Heart right ventricle (tissue), 16 donors: ENCODE results near the gene PPFIA1. TPM values are rescaled to one million over a fixed set of nuclear protein-coding genes. Genes with fewer than 3 reads are reported as not detected.

Source experiments
- ATAC-seq, 8 donors: fragments of 200-7000 bp; cut with Tn5 transposase; one replicate each; pipeline ENCODE4 v1.9.1; 2020; ENCODE audit warnings: mild to moderate bottlenecking in 8 of 8, moderate library complexity in 8 of 8, moderate number of reproducible peaks in 1 of 8
- DNase-seq, 2 donors: peaks; one replicate each; pipeline ENCODE4 v3.0.0-alpha.2; 2020
- H3K27ac ChIP-seq, 10 donors: fragments of 200-600 bp; sonication (generic) in 2 of 10; one replicate each; pipeline versions ENCODE4 v1.5.0 to v1.8.0; 2020 to 2022; ENCODE audit warnings: mild to moderate bottlenecking in 3 of 10
- H3K27me3 ChIP-seq, 7 donors: fragments of 200-600 bp; one replicate each; pipeline ENCODE4 v1.8.0; 2021 to 2022; ENCODE audit warnings: mild to moderate bottlenecking in 2 of 7
- H3K36me3 ChIP-seq, 9 donors: fragments of 200-600 bp; sonication (generic) in 1 of 9; one replicate each; pipeline versions ENCODE4 v1.5.0 to v1.8.0; 2020 to 2022; ENCODE audit warnings: mild to moderate bottlenecking in 2 of 9
- H3K4me1 ChIP-seq, 9 donors: fragments of 200-600 bp; sonication (generic) in 1 of 9; one replicate each; pipeline versions ENCODE4 v1.5.0 to v1.8.0; 2020 to 2022; ENCODE audit warnings: mild to moderate bottlenecking in 4 of 9
- H3K4me3 ChIP-seq, 10 donors: fragments of 200-600 bp; sonication (generic) in 2 of 10; one replicate each; pipeline versions ENCODE4 v1.5.0 to v1.8.0; 2020 to 2022; ENCODE audit warnings: mild to moderate bottlenecking in 7 of 10, moderate library complexity in 2 of 10
- H3K9me3 ChIP-seq, 11 donors: fragments of 200-600 bp in 10 of 11; sonication (generic) in 2 of 11; one replicate each; pipeline versions ENCODE4 v1.5.0 to v1.8.0; 2013 to 2022; ENCODE audit warnings: mild to moderate bottlenecking in 2 of 11, control low read depth in 1 of 11, moderate library complexity in 1 of 11
- CTCF ChIP-seq, 9 donors: fragments of 200-600 bp; sonication (generic) in 2 of 9; IDR thresholded peaks; one replicate each; pipeline versions ENCODE4 v1.5.0 to v1.8.0; 2021 to 2022; ENCODE audit warnings: antibody characterized with exemption in 9 of 9, mild to moderate bottlenecking in 5 of 9, moderate library complexity in 1 of 9
- WGBS, 2 donors: extraction: QIAGEN DNeasy Blood & Tissue Kit; methylation state at CpG; one replicate each; pipeline ENCODE4 v1.1.7; 2013; ENCODE audit warnings: inconsistent platforms in 1 of 2; 5-methylcytosine and 5-hydroxymethylcytosine counted together
- intact Hi-C, 10 donors: fragments of 100-400 bp; cut with DNase I; formaldehyde crosslinking; loops; one replicate each; pipeline versions ENCODE4 v1.11.1 to v1.14.2; 2022
- polyA plus RNA-seq, 2 donors: library from polyadenylated mRNA; stranded (reverse); fragments of 200-250 nt; gene quantifications; one replicate each; pipeline ENCODE4 v1.2.3, GENCODE V29; 2013
- total RNA-seq, 10 donors: library from RNA; stranded (reverse); fragmentation: NEBNext Ultra II Directional in 3 of 10; extraction: Animal tissue kit (Norgen Biotek cat#: 25700) in 3 of 10; gene quantifications; one replicate each; pipeline versions ENCODE4 v1.2.1 to v1.2.4, GENCODE V29; 2021 to 2023
- donor health status: Arrhythmogenic right ventricular cardiomyopathy.
- donor health status: ischemic (EF 13 %, LVEDD 7.1; RV severe dilation, severe dysfunction).
- donor health status: healthy with polysubstance abuse.
- donor health status: DM: no; HTN: yes; CAD: no.
- donor health status: DM: no; HTN: no; CAD: no.
- donor health status: ischemic (EF 25% LVEDD 6.9; RV normal size, moderate dysfunction).
- donor health status: ischemic (EF 25% LVEDD 5.7; RV mildly dilated, moderate dysfunction).
- donor health status: healthy.
- donor health status: DM: yes; HTN: yes; CAD: no.
- donor health status: Ischemic cardiomyopathy.
- donor health status: ischemic (EF 35%, LVEDD 5.7; RV mildly dilated, moderate dysfunction).
- donor health status: nonischemic (EF 11% LVEDD 7.7; RV severe dilation, severe dysfunction).
- donor health status: DM: yes; HTN: yes; CAD: no.
- donor health status: PGD.
- donor health status: ischemic (EF 29% LVEDD 5.4; RV normal size, mild dysfunction).
- donor health status: nonischemic (EF 23%, LVEDD 6.1; RV moderate dilation, normal function).

The PPFIA1 gene
- total and polyA plus RNA-seq, 12 donors, result 14.0 to 57.2 (median 39.0) TPM

DNA sequence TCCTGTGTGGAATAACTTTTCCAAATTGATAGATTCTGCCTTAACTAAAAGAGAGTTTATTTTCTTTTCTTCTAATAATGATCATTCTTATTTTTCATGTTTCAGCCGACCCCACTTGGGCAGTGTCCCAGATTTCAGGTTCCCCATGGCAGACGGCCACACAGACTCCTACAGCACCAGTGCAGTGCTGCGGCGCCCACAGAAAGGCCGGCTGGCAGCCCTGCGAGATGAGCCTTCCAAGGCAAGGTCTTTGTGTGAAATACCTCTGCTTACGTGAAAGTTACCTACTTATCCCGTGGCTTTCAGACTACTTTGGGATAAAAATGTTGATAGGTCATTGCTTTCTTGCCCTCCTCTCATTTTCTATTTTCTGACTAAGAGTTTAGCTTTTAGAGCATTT, 68.6 kb downstream of the PPFIA1 start:
- no peak for ATAC-seq
- Histone ChIP-seq H3K4me1 (peaks cover 0 to 6% (median 0%) of the 10 kb centered on the region in 9 donors), H3K27me3 (no peaks in the 10 kb centered on the region), H3K27ac (no peak overlapping the region), H3K36me3 (peaks cover 0 to 95% (median 68%) of the 10 kb centered on the region in 9 donors), H3K4me3 (no peak overlapping the region), H3K9me3 (no peaks in the 10 kb centered on the region)
- intact Hi-C loops, result no loop called here
- no peak for TF ChIP-seq CTCF (IDR thresholded peaks at IDR 0.05)
- 88 to 95% methylated on average over 8 of the region's 8 CpGs for WGBS, 2 donors
- DNase-seq, result no peak

- no peak for DNase-seq
- no peak overlapping the region for H3K4me3 ChIP-seq
- no peak for ATAC-seq
- 85 to 90% methylated on average over 15 of the region's 15 CpGs for WGBS, 2 donors
- H3K9me3 ChIP-seq, result no peaks in the 10 kb centered on the region
- intact Hi-C loops, result no loop called here
- TF ChIP-seq CTCF (IDR thresholded peaks at IDR 0.05), result no peak
- no peak overlapping the region for H3K27ac ChIP-seq
- peaks cover 0 to 92% (median 53%) of the 10 kb centered on the region in 9 donors for H3K36me3 ChIP-seq
- H3K27me3 ChIP-seq, result no peaks in the 10 kb centered on the region
- H3K4me1 ChIP-seq, result no peaks in the 10 kb centered on the region
Measured at GRCh38 chr11:70341881-70342429, 71.5 kb downstream of the PPFIA1 start.

DNA sequence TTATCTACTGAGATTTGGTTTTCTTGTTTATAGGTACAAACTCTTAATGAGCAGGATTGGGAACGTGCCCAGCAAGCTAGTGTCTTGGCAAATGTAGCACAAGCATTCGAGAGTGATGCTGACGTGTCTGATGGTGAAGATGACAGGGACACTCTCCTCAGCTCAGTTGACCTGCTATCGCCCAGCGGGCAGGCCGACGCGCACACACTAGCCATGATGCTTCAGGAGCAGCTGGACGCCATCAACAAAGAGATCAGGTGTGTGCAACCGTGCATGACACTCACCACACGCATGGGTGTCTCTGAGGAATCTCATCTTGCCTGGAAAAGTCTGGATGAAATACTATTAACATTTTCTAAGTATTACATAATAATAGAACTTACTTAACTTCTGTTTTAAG, 73.1 kb downstream of the PPFIA1 start:
- no peaks in the 10 kb centered on the region for H3K9me3 ChIP-seq
- 56 to 72% methylated on average over 11 of the region's 11 CpGs for WGBS, 2 donors
- H3K36me3 ChIP-seq, result peaks cover 0 to 92% (median 47%) of the 10 kb centered on the region in 9 donors
- intact Hi-C loops, result no loop called here
- H3K4me3 ChIP-seq, result no peak overlapping the region
- TF ChIP-seq CTCF (IDR thresholded peaks at IDR 0.05), result no peak
- H3K4me1 ChIP-seq, result no peaks in the 10 kb centered on the region
- H3K27ac ChIP-seq, result no peak overlapping the region
- DNase-seq (no peak), ATAC-seq (peak in 3 of 8 donors; percentile 46 to 51 (median 46))
- no peaks in the 10 kb centered on the region for H3K27me3 ChIP-seq

GRCh38 chr11:70348191-70348590, 77.7 kb downstream of the PPFIA1 start:
- WGBS, 2 donors, result 80 to 92% methylated on average over 12 of the region's 12 CpGs
- peaks cover 0 to 5% (median 0%) of the 10 kb centered on the region in 9 donors for H3K4me1 ChIP-seq
- TF ChIP-seq CTCF (IDR thresholded peaks at IDR 0.05), result no peak
- intact Hi-C loops, result no loop called here
- H3K27ac ChIP-seq, result no peak overlapping the region
- peaks cover 0 to 94% (median 33%) of the 10 kb centered on the region in 9 donors for H3K36me3 ChIP-seq
- no peaks in the 10 kb centered on the region for H3K9me3 ChIP-seq
- DNase-seq (no peak), ATAC-seq (no peak)
- H3K27me3 ChIP-seq, result no peaks in the 10 kb centered on the region
- H3K4me3 ChIP-seq, result no peak overlapping the region
